GM13976 (cell line): ENCODE data around the gene FTO.

ENCODE experiments used
- DNase-seq: peaks from one replicate; pipeline ENCODE4 v3.0.0; 2012; ENCODE audit warnings: low spot score
- CTCF ChIP-seq: IDR thresholded peaks from 2 replicates; pipeline ENCODE4 v1.5.1; 2012; ENCODE audit warnings: borderline replicate concordance, mild to moderate bottlenecking; ENCODE audit not compliant: insufficient read depth; ENCODE audit errors: extremely low read depth, missing control alignments, control extremely low read depth
- in situ Hi-C: fragments of 300-500 bp; cut with MboI; formaldehyde crosslinking; loops from one replicate; pipeline ENCODE4 v1.12.0; 2022; ENCODE audit warnings: low sequenced_read_pairs, mixed read lengths, inconsistent platforms; ENCODE audit not compliant: unreplicated experiment

Gene FTO

GRCh38 chr16:53955221-53955875 lies 251.4 kb downstream of the FTO start:
- DNase-seq, result no peak
- in situ Hi-C loops, result no loop called here
- no peak for TF ChIP-seq CTCF

DNA sequence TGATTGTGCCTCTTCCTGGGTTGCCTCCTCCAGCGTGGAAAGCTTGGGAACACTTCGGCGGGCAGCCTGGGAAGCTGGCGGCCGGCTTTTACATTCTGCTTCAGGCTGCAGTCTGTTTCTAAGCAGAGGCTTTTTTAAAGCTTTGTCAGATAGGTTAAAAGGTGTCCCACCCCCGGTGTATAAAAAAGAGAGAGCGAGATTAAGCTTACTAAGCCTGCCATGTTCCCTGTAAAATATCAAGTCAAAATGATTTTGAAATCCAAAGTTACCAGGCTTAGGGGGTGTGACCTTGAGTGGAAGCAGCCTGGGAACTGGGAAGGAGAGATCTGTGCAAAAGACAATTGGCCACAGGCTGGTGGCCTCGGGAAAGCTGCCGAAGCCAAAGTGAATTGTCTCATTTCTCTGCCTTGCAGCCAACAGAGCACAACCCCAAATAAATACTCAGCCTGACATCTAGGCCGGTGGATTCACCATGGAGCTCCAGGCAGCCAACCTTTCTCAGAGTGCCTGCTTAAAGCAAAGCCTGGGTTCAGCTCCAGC lies 254.5 kb downstream of the FTO start:
- no peak for TF ChIP-seq CTCF
- DNase-seq, result no peak
- in situ Hi-C loops, result no loop called here

GRCh38 chr16:53960050-53960812 lies 256.3 kb downstream of the FTO start:
- DNase-seq, result no peak
- no peak for TF ChIP-seq CTCF
- in situ Hi-C loops, result no loop called here

- TF ChIP-seq CTCF, result no peak
- in situ Hi-C loops, result no loop called here
Observed at GRCh38 chr16:53960954-53961616, 257.1 kb downstream of the FTO start.

GRCh38 chr16:53962041-53962440 lies 258.1 kb downstream of the FTO start:
- no peak for DNase-seq
- no peak for TF ChIP-seq CTCF
- in situ Hi-C loops, result no loop called here

More at GRCh38 chr16:53960954-53961616, 257.1 kb downstream of the FTO start:
- no peak for DNase-seq

DNA sequence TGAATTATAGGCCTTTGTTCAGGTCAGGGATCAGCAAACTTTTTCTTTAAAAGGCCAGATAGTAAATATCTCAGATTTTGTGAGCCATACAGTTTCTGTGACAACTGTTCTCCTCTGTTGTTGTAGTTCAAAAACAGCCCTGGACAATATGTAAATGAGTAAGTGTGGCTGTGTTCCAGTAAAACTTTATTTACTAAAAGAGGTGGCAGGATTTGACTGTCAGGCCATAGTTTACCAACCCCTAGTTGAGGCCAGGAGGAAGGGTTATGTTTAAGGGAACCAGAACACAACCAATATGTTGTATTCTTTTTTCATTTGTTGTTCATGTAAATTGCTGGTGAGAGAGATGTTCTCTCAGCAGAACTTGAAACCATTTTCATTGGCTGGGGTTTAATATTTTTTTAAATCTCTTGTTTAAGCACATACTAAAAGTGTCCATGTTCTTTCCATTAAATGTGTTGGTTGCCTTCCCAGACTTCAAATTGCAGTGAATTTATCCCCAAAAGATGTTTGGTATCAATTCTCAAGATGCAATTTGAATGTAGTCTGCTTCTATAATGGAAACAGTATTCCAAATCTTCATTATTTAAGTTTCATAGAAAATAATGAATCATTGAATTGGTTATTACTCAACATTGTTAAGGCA lies 260.3 kb downstream of the FTO start:
- DNase-seq, result no peak
- in situ Hi-C loops, result no loop called here
- no peak for TF ChIP-seq CTCF
